Smooth muscle cell (in vitro differentiated cells): Measurements from ENCODE around the gene CDRT4. TPM values are rescaled to one million over a fixed set of nuclear protein-coding genes. Genes with fewer than 3 reads are reported as not detected.

ENCODE experiments used
- DNase-seq: peaks from one replicate; lab custom pipeline; 2025; ENCODE audit not compliant: unreplicated experiment; lab: John Stamatoyannopoulos, UW
- H2AFZ ChIP-seq: fragments of 200-600 bp; sonication (generic); 2 replicates; pipeline ENCODE4 v1.6.0; 2016; ENCODE audit warnings: antibody characterized with exemption, low read depth, mild to moderate bottlenecking
- H3F3A ChIP-seq: fragments of 200-600 bp; sonication (generic); 2 replicates; pipeline ENCODE4 v1.6.0; 2017; ENCODE audit warnings: antibody characterized with exemption, low read depth
- H3K27ac ChIP-seq: fragments of 200-600 bp; sonication (generic); 2 replicates; pipeline ENCODE4 v1.5.1; 2016; ENCODE audit warnings: low read depth, mild to moderate bottlenecking
- H3K27me3 ChIP-seq: fragments of 200-600 bp; sonication (generic); 2 replicates; pipeline ENCODE4 v1.6.1; 2016; ENCODE audit warnings: low read depth, mild to moderate bottlenecking
- H3K36me3 ChIP-seq: fragments of 200-600 bp; sonication (generic); 2 replicates; pipeline ENCODE4 v1.5.1; 2016; ENCODE audit warnings: low read depth
- H3K4me1 ChIP-seq: fragments of 200-600 bp; sonication (generic); 2 replicates; pipeline ENCODE4 v1.5.1; 2016; ENCODE audit warnings: low read depth
- H3K4me2 ChIP-seq: fragments of 200-600 bp; sonication (generic); 2 replicates; pipeline ENCODE4 v1.6.0; 2016; ENCODE audit warnings: mild to moderate bottlenecking
- H3K4me3 ChIP-seq: fragments of 200-600 bp; sonication (generic); 2 replicates; pipeline ENCODE4 v1.5.1; 2016; ENCODE audit warnings: mild to moderate bottlenecking
- H3K79me2 ChIP-seq: fragments of 200-600 bp; sonication (generic); 2 replicates; pipeline ENCODE4 v1.6.0; 2016; ENCODE audit warnings: low read depth, mild to moderate bottlenecking
- H3K9ac ChIP-seq: fragments of 200-600 bp; sonication (generic); 2 replicates; pipeline ENCODE4 v1.6.0; 2016; ENCODE audit warnings: low read depth
- H3K9me3 ChIP-seq: fragments of 200-600 bp; sonication (generic); replicated peaks from 2 replicates; pipeline ENCODE4 v1.5.1; 2016; ENCODE audit warnings: low read depth
- H4K20me1 ChIP-seq: fragments of 200-600 bp; sonication (generic); 2 replicates; pipeline ENCODE4 v1.6.0; 2016; ENCODE audit warnings: low read depth
- WGBS: methylation state at CpG from one replicate; pipeline ENCODE4 v1.1.7; 2016; ENCODE audit warnings: low lambda C conversion rate; 5-methylcytosine and 5-hydroxymethylcytosine counted together
- polyA plus RNA-seq: library from polyadenylated mRNA; unstranded; fragments of >200 nt; fragmentation: Nextera tagmentation; extraction: Ambion mirVana; gene quantifications from 2 replicates; pipeline ENCODE4 v1.2.1, GENCODE V29; 2016
- total RNA-seq: library from RNA; depleted of rRNA; stranded (reverse); fragments of >200 nt; gene quantifications from 2 replicates; pipeline ENCODE4 v1.2.3, GENCODE V29; 2014
- TF ChIP-seq, protein P1 (sequence below): fragments of 200-600 bp; sonication (generic); IDR thresholded peaks from 2 replicates; pipeline ENCODE4 v1.5.1; 2017; ENCODE audit warnings: borderline replicate concordance, mild to moderate bottlenecking, antibody characterized with exemption; ENCODE audit not compliant: insufficient read depth, poor library complexity, severe bottlenecking

The CDRT4 gene
- total and polyA plus RNA-seq, 2 experiments from 2014 or later, result 0.45 to 4.2 TPM

DNA sequence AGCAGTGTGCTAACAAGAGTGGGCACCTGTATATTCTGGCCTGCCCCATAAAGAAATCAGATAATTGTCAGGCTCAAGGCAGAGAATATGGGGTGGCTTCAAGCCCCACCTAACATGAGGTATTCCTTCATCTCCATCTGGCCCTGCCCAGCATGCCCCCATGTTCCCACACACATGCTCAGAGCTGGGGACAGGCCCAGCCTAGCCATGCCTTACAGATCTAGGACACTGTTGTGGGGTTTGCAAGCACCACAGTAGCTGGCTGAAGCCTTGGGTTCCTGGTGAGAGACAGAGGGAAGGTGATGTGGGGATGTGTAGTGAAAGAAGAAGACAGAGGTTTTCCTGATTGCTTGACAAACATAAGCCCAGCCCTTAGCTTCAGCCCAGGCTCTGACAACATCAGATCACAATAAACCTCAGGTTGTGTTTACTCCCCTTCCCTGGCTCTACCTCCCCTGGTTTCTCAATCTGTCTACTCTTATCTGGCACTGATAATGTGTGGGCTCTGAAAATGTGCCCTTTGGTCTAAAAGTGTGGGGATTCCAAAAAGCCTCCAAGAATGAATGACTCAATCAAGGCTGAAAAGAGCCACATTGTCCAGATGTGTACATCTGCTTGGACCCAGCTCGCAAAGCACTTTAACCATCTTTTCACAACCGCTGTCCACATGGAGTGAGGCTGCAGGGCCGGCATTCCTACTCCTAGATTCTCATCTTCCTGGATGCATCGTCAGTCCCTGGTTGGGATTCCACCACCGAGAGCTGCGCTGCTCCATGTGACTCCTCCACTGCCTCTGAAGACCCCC, 34.4 kb downstream of the CDRT4 start:
- no peaks in the 10 kb centered on the region for H3K4me1 ChIP-seq
- no peak overlapping the region for H2AFZ ChIP-seq
- TF ChIP-seq, protein P1, sequence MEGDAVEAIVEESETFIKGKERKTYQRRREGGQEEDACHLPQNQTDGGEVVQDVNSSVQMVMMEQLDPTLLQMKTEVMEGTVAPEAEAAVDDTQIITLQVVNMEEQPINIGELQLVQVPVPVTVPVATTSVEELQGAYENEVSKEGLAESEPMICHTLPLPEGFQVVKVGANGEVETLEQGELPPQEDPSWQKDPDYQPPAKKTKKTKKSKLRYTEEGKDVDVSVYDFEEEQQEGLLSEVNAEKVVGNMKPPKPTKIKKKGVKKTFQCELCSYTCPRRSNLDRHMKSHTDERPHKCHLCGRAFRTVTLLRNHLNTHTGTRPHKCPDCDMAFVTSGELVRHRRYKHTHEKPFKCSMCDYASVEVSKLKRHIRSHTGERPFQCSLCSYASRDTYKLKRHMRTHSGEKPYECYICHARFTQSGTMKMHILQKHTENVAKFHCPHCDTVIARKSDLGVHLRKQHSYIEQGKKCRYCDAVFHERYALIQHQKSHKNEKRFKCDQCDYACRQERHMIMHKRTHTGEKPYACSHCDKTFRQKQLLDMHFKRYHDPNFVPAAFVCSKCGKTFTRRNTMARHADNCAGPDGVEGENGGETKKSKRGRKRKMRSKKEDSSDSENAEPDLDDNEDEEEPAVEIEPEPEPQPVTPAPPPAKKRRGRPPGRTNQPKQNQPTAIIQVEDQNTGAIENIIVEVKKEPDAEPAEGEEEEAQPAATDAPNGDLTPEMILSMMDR, result no peak
- H3K9me3 ChIP-seq, result no peaks in the 10 kb centered on the region
- no peaks in the 10 kb centered on the region for H3K79me2 ChIP-seq
- no peak overlapping the region for H3K4me3 ChIP-seq
- 26% methylated on average over 6 of the region's 6 CpGs for WGBS
- H3K36me3 ChIP-seq, result no peaks in the 10 kb centered on the region
- H3F3A ChIP-seq, result peaks cover 20% of the 10 kb centered on the region
- DNase-seq, result no peak
- no peaks in the 10 kb centered on the region for H3K27me3 ChIP-seq
- peak overlapping the region; percentile 58 for H3K9ac ChIP-seq
- no peaks in the 10 kb centered on the region for H4K20me1 ChIP-seq
- peak overlapping the region; percentile 33 for H3K4me2 ChIP-seq
- H3K27ac ChIP-seq, result peak overlapping the region; percentile 93

DNA sequence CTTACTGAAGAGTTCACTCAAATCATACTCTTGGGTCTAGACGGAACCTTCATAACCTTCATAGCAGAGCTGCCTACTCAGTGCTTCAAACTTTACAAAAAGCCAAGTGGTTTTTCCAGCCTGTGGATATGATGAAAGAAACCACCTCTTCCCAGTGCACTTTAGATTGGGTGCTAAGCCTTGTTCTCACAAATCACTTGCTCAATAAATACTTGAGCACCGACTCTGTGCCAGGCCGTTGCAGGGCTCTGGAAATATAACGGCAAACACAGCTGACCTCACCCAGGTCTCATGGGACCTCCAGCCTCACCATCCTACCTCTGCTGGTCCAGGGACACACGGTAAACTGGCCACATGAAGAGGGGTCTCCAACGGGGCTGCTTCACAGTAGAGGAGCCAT, 35.7 kb downstream of the CDRT4 start:
- Histone ChIP-seq H3F3A (peaks cover 20% of the 10 kb centered on the region), H3K9me3 (no peaks in the 10 kb centered on the region), H3K4me3 (no peak overlapping the region), H3K4me1 (no peaks in the 10 kb centered on the region), H2AFZ (no peak overlapping the region), H3K27me3 (no peaks in the 10 kb centered on the region), H3K36me3 (no peaks in the 10 kb centered on the region), H3K9ac (peak overlapping the region; percentile 75), H3K79me2 (no peaks in the 10 kb centered on the region), H3K4me2 (peak overlapping the region; percentile 31), H4K20me1 (no peaks in the 10 kb centered on the region), H3K27ac (peak overlapping the region; percentile 93)
- TF ChIP-seq, protein P1, result no peak
- DNase-seq, result no peak
- 47% methylated on average over 6 of the region's 6 CpGs for WGBS

DNA sequence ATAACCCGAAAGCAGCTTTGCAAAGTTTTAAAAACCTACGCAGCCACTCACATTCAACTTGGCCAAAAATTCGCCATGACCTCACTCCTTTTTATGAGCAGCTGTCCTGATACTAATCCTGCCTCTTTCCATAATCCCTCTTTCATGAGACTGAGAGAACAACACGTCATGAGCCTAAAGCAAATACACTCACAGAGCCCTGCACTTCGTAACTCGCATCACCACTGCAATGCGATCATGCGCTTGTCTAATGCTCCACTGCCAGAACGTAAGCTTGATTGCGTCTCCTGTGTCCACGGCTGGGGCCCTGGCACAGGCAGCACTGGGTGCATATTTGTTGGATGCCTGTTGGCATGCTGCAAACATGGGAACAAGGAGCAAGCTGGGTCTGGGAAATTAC, 36.2 kb downstream of the CDRT4 start:
- Histone ChIP-seq H3K4me2 (peak overlapping the region; percentile 31), H2AFZ (no peak overlapping the region), H3F3A (peaks cover 20% of the 10 kb centered on the region), H4K20me1 (no peaks in the 10 kb centered on the region), H3K4me3 (no peak overlapping the region), H3K27ac (peak overlapping the region; percentile 93), H3K27me3 (no peaks in the 10 kb centered on the region), H3K79me2 (no peaks in the 10 kb centered on the region), H3K9ac (peak overlapping the region; percentile 75), H3K4me1 (no peaks in the 10 kb centered on the region), H3K9me3 (no peaks in the 10 kb centered on the region), H3K36me3 (no peaks in the 10 kb centered on the region)
- DNase-seq, result peak; percentile 37
- TF ChIP-seq, protein P1, result no peak
- WGBS, result 16% methylated on average over 11 of the region's 11 CpGs

DNA sequence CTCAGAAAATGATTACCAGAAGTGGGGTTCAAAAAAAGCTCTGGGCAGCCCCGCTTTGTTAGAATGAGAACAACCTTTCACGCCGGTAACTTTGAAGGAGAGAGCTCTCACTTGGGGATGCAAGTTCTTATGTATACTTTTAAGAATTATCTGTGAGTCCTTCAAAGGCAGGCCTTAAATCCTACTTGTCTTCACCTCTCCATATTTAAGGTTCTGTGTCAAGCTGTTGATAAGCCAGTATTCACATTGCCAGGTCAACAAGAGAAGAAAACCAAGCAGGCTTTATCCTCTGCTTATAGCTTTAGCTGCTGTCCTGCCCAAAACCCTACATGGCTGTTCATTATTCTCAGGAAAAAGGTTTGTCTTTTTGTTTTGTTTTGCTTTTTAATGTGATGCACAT, 42.9 kb downstream of the CDRT4 start:
- Histone ChIP-seq H2AFZ (no peak overlapping the region), H3K27ac (no peak overlapping the region), H4K20me1 (no peaks in the 10 kb centered on the region), H3K9me3 (no peaks in the 10 kb centered on the region), H3K4me1 (no peaks in the 10 kb centered on the region), H3K4me3 (no peak overlapping the region), H3K9ac (no peak overlapping the region), H3K4me2 (no peak overlapping the region), H3K79me2 (no peaks in the 10 kb centered on the region), H3F3A (no peaks in the 10 kb centered on the region), H3K36me3 (no peaks in the 10 kb centered on the region), H3K27me3 (no peaks in the 10 kb centered on the region)
- TF ChIP-seq, protein P1, result no peak
- WGBS, result 86% methylated on average over 3 of the region's 3 CpGs
- no peak for DNase-seq
